ENCODE results near the gene KLHDC2.
A peak's percentile ranks its signal among the peaks of the same experiment; 100 is the strongest.

- TF ChIP-seq TAF1 (IDR thresholded peaks at IDR 0.05; ENCODE audit: low read depth, low read length) (peak; percentile 74), CTCF (IDR thresholded peaks at IDR 0.05; ENCODE audit: control extremely low read depth in 1 of 3, insufficient read depth in 1 of 3, low read depth in 1 of 3, low read length in 3 of 3) (peak; percentile 1 to 22 (median 21); a peak in 3 of 4 replicates), RBBP5 (IDR thresholded peaks at IDR 0.05; ENCODE audit: borderline replicate concordance, low read depth, low read length) (peak; percentile 41; the same call in 1 of the 2 replicates), SP2 (IDR thresholded peaks at IDR 0.05; ENCODE audit: low read length) (no peak), POLR2AphosphoS5 (IDR thresholded peaks at IDR 0.05; ENCODE audit: low read depth, low read length) (no peak; the same call in 1 of the 2 replicates)
These were observed at the start of gene KLHDC2 for GRCh38 chr14:49767571-49768300.

Measured in H1 (cell line).